NCI-H345 treated with DMSO at 0.1 percent for 48 hours (cell line): ENCODE results near the gene CCDC191.

Experiments
- DNase-seq: peaks from one replicate; lab custom pipeline; 2025; ENCODE audit not compliant: unreplicated experiment; lab: John Stamatoyannopoulos, UW

Gene CCDC191

DNA sequence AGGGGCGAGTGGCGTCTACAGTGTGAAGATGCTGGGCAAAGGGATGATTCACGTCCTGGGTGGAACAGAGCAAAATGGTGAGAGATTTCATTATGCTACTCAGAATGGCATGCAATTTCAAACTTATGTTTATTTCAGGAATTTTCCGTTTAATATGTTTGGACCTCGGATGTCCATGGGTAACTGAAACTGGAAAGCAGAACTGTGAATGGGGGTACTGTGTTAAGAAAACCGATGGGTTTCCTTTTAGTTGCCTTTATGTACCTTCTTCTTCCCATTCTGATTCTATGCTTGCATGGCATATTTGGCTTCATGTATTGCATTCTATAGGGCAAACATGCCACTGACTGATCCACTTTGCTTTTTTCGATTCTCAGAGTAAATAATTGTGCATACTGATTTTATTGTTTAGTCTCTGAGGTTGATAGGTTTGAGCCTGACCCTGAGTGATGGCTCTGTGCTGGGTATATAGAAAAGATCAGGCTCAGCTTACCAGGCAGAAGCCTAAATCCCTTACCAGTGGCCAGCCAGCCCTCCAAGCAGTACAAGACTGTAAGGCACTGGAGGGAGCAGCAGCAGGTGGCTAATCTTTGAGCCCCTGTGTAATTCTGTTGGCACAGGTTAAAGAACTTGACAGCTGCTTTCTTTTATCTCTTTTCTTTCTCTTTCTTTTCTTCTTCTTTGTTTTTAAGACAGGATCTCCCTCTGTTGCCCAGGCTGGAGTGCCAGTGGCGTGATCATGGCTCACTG lies 4.8 kb upstream of the CCDC191 start:
- no peak for DNase-seq

DNA sequence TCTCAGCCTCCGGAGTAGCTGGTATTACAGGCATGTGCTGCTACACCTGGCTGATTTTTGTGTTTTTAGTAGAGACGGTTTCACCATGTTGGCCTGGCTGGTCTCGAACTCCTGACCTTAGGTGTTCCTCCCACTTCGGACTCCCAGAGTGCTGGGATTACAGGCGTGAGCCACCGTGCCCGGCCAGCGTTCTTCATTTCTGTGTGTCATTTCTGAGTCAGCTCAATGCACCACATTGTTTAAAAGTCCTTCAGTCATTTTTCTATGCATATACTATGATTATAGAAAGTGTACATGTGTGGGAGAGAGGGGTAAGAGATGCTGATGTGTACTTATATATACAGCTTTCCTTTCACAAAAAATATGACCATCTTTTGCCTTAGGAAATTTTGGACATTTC lies 2.3 kb upstream of the CCDC191 start:
- DNase-seq = no peak

DNA sequence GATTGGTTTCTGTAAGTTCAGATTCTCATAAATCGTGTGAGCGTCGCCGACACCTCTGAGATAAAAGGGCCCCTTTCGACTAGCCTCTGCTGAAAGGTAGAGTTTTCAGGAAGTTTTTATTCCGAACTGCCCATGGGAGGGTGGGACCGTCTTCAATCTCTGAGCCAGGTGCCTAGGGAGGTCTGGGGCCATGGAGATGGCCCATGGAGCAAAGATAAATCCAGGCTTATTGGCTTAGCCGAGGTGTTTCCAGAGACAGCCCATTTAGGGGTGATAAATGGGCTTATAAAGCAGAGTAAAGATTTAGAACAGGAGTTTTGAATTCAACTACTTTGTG lies 653 bp upstream of the CCDC191 start:
- no peak for DNase-seq

DNA sequence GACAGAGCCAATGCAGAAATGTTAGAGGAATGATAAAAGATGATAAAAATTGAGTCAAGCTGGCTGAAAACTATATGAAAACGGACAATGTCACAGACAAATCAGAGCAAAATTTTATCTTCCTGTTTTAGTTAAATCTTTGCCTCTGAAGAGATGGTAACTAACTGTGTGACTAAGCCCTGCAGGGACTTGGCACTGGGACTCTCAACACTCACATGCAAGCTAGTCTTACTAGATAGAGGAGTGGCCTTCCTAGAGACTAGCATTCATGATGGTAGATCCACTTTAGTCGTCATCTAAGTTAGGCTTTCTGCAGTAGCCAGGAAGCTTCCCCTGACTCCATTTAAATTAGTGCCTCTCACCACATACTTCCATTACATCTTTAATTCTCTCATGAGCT lies 4.1 kb downstream of the CCDC191 start:
- no peak for DNase-seq

DNA sequence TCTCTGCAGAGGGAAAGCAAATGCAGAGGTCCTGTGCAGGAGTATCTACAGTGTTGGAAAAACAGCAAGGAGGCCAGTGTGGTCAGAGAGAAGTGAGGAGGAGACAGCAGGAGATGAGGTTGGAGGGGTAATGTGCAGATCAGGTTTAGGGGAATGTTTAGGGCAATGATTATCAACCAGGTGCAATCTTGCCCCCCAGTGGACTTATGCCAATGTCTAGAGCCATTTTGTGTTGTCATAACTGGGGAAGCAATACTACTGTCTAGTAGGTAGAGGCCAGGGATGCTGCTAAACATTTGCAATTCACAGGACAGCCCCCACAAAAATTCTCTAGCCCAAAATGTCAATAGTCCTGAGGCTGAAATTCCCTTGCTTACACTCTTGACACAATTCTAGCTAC lies 13.1 kb downstream of the CCDC191 start:
- DNase-seq = no peak

DNA sequence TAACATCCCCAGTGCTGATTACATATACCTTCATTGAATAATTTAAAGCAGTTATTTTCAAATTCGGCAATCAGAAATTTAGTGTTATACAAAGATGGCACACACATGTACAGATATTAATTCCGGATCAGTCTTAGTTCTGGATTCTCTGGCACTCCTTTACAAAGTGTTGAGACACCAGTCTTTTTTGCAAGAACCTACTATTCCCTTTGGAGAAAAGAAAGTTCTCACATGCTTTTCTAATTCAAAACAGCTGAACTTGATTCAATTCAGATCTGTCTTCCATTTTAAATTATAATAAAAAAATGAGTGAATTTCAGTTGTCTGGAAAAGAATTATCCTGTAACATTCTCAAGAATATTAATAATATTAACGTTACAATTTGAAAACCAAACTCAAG lies 20.4 kb downstream of the CCDC191 start:
- DNase-seq = no peak

DNA sequence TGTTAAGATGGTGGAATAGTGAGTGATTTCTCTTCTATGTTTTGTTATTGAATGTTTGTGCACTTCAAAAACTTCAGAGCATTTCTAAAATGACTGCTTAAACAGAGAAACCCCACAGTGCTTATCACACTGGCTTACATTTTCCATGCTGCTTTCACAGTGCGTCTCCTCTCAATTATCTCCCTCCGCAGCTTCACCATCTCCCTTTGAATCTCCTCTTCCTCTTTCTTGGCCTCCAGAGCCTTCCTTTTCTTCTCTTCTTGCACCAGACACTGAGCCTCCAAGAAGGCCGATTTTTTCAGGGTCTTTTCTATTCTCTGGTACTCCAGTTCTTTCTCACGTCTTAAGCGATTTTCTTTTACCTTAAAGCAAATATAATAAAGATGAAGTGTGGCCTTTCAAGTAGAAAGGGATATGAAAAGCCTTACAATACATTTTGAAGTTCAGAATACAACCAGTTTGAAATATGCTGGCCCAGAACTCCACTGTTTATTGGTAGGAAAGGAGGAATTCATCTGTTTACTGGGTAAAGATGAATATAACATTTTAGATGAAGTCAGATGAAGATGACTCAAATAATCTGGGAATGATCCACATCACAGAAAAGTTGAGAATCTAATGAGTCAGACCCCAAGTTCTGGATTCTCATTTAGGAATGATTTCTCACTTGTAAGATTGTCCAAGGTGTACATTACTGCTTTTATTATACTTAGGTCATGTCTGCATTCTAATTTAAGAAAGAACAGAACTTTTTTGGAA lies 21.4 kb downstream of the CCDC191 start:
- DNase-seq = no peak

DNA sequence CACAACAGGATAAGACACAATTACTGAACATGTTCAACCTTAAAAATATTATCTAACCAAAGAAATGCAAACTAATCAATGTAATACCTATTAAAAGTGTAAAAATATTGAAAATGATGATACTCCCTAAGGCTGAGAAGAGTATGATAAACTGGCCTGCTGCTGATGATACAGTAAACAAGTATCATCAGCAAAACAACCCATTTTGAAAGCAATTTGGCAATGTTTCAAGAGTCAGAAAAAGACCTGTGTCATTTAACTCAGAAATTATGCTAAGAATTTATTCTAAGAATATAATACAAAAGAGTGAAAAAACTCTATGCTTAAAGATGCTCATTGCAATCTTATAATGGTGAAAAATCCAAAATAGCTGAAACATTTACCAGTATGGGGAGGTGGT lies 22.1 kb downstream of the CCDC191 start:
- DNase-seq = no peak

DNA sequence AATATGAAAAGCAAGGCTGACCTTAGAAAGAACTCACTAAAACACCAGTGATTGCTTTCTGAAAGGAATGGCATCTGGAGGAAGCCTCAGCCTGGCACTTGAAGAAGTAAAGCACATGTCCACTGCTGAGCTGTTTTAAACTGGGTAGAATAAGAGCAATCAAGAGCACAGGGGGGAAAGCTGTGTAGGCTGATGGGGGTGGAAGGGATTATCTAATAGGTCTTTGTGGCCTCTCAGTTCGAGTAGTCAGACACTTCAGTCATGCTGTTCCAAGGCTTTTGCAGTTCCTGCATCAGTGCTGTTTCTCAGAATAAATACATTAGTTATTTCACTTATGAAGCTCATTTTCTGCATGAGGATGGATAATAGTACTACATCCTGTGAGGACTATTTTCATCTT lies 22.6 kb downstream of the CCDC191 start:
- no peak for DNase-seq

DNA sequence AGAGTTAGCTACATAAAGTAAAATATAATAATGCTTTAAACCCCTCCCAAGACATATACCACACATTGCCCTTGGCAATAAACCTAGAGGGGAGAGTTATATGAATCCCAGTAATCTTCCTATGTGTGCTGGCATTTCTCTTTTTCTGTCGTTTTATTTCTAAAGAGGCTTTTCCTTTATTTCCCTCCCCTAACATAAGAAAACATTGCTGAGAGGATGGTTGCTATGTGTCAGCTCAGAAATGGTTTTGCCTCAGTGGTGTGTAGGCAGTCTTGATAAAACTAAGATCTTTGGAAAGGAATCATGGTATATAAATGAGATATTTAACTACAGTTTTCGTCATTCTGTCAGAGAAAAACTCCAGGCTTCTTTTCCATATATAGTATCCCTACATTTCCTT lies 30.0 kb downstream of the CCDC191 start:
- DNase-seq = no peak

DNA sequence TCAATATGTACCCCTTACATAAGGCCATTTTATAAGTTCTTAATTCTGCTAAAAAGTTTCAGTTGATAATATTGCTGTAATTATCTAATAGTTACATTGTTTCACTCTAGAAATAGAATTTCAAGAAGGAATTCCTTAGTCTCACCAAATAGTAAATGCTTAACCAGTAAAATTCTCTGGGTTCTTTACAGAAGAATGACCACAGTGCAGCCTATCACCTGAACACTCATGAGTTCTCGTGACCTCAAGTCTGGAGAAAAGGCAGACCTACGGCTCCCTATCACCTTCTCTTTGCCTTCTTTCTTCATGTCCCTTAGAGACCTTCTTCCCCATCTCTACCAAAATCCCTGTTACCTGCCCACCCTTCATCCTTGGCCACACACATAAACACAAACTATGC lies 30.9 kb downstream of the CCDC191 start:
- DNase-seq = no peak

DNA sequence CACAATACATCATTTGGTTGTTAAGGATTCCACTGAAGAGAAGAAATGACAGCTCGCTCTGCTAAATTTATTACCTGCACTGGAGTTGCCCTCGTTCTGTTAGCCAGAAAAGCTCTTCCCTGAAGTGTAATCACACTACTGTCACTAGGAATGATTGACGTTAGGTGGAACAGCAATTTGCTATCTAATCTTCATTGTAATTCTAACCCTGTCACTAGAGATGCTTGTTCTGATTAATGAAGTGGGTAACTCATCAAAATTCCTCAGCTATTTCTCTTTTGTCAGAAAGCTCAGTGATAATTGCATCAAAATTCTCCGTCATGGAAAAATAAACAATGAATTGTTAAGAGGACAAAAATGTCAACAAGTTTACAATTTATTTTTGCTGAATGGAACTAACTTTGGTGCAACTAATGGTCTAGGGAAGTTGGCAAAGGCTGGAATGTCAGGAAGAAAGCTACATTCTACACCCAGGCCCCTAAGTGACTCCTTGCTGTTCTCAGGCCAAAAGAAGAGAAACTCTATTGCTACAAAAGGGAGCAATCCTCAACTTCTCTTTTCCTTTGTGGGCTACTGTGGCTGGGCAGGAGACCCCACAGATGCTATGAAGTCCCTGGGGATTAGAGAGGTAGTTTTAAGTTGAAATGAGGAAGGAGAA lies 34.1 kb downstream of the CCDC191 start:
- no peak for DNase-seq

DNA sequence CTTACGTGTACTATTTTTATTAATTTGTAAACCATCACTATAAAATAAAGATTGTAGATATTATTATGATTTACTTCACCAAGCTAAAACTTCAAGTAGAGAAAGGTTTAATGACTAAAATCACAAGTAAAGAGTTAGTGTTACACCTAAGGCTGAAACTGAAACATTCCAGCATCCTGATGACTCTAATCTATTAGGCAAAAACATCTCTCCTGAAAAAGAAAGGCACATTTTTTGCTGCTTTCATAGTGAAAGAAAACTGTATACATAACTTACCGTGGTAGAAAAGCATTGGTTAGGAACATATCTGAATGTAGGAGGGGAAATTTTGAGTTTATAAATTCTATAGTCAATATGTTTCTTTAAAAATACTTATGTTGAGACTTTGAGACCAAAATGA lies 35.4 kb downstream of the CCDC191 start:
- no peak for DNase-seq

DNA sequence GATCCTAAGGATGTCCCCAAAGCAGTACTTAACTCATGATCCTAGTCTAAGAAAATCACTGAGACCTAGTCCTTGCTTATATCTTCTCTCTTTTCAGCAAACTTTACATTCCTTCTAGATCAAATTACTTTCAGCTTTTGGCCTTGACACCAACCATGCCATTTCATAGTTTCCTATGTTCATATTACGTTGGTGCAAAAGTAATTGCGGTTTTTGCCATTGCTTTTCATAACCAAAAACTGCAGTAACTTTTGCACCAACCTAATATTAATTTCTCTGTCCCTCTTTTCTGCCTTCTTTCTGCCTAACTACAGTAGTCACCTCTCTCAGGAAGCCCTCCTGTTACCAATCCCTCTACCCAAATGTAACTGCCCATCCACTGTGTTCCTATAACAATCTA lies 36.8 kb downstream of the CCDC191 start:
- no peak for DNase-seq

DNA sequence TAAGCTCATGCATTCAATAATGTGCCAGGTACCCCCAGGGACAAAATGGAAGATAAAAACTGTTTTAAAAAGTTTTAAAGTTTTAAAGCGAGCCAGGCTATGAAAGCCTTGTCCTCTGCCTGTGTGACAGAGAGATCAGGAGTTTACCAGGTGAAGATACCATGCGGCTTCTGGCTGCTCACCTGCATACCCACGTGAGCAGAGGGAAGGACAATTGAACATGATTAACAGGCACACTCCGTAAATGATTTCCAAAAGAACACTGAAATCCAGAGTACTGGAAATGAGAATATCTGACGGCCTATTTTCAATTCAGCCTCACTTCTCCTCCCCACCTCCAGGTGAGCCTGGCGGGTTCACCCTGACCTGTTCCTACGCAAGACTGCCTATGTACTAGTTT lies 42.1 kb downstream of the CCDC191 start:
- DNase-seq = no peak

DNA sequence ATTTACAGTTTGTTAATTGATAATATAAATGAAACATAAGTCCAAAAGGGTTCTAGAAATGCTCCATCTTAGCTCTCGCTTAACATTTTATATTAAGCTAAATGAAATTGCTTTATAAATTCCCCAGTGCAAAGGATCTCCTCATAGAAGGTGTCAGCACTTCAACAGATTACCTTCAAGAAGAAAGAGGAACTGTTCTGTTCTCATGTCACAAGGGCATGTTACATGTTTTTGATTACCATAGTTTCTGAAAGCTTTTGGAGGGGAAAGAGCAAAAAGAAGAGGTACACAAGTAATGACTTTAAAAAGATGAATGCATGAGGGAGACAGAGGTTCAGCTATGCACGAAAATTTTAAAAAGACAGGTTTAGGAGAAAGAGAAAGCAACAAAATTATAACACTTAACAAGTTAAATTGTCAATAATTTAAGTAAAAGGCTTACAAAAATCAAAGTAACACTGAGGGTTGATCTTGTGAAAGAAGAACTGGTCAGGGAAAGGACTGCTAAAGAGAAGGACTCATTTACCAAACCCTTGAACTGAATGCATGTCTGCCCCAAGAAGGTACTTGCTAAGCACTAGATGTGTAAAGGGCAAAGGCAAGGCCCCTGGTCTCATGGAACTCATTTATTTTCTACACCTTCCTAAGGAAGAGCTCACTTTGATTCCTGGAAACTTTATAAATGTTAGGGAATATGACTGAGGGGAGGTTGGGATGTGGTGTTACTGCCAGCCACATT lies 45.1 kb downstream of the CCDC191 start:
- DNase-seq = no peak

DNA sequence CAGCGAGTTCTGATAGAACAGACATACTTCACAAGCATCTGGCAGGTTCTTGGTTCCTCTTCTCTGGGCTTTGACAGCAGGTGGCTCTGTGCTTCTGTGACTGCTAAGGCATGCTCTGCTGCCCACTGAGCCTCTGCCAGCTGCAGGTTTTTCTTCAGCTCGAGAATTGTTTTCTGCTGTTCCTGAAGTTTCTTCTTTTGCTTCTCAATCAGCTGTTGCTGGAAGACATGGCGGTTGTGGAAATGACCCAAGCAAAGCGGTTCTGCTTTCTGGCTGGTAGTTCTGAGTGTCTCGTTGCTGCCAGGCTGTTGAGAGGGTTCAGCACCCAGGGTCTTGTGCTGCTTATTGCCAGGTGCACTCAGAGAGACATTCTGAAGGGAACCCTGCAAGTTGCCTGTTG lies 50.8 kb downstream of the CCDC191 start:
- DNase-seq = no peak

DNA sequence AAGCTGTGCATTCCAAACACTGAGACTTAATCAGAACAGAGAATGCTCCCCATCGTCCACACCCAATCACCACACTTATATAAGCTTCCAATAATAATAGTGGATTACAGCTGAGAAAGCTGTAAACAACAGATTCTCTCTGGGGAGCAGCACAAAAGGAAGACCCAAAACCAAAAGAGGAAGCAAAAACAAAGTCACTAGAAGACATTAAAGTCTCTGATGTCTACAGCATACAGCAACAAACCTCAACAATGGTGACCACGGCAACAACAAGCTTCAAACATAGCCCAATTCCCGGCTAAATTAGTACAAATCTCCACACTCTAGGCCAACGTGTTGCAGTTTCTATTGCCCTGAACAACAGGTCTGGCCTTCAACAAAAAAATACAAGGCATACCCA lies 70.8 kb downstream of the CCDC191 start:
- DNase-seq = no peak

DNA sequence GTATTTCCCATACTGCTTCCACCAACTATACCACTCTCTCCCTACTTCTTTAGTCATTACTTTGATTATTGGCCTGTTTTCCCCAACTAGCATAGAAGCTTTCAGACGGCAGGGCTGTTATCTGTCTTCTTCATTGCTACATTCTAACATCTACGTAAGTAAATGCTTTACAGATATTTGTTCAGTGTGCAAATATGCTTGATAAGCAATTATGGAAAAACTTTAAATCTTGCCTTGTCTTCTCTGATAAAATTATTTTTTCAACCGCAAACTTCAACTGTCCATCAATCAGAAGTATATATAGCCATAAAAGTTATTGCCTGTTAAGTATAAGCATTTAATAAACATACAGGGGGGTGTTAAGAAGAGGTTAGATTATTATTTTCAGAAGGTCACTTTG lies 72.8 kb downstream of the CCDC191 start:
- DNase-seq = no peak

DNA sequence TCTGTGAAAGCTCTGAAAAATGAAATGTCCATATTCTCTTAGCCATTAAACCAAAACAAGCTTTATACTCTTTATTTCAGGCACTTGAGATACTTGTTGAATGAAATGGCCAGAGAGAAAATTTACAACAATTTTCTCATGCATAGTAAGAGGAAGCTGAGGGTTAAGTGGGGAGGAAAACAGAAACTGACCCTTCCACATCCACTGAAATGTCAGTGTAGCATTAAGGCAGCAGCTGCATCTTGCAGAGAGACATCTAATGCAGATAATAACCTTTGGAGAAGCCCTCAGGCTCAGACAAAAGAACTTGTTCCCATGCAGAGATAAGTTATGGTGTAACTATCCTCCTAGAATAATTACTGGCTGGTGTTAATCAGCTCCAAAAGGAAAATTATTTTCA lies 74.5 kb downstream of the CCDC191 start:
- no peak for DNase-seq

DNA sequence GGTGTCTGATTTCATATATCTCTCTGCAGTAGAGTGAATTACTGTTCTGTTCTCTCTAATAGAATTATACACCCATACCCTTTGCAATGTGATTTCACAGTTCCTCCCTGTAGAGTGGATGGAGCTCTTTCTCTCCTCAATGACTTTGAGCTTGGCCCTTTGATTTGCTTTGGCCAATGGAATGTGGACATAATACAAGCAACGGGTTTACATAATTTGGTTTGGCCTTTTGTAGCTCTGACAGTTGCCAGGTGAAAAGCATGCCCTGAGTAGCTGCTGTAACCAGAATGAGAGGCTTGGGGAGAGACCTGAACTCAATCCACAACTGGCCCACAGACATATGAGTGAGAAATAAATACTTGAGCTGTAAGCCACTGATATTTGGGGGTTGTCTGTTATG lies 76.4 kb downstream of the CCDC191 start:
- DNase-seq = no peak

DNA sequence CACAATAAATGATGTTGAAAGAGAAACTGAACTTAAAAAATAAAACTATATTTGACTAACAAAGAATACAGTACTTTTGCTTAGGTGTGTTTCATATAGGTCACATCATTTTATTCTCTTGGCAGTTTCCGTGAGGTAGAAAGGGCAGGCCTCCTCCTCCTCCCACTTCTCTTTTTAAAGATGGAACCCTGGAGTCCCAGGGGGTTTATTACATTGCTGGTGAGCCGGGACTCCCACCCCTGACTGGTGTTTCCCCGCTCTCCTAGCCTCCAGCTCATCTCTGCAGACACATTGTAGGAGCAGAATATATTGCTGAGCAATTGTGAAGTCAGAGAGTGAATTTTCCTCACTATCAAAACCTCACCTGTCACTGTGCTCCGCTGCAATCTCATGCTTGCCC lies 78.5 kb downstream of the CCDC191 start:
- no peak for DNase-seq
